GM19240 (cell line): ENCODE data around the gene IFT172.
"Not testable (repeated sequence)": the region's sequence is repeated elsewhere in the genome, so short reads cannot be mapped to it uniquely, and the experiment has no call there.

Source experiments
- DNase-seq: peaks from one replicate; pipeline ENCODE4 v3.0.0; 2011; ENCODE audit warnings: low spot score; ENCODE audit not compliant: insufficient read length

The IFT172 gene, protein sequence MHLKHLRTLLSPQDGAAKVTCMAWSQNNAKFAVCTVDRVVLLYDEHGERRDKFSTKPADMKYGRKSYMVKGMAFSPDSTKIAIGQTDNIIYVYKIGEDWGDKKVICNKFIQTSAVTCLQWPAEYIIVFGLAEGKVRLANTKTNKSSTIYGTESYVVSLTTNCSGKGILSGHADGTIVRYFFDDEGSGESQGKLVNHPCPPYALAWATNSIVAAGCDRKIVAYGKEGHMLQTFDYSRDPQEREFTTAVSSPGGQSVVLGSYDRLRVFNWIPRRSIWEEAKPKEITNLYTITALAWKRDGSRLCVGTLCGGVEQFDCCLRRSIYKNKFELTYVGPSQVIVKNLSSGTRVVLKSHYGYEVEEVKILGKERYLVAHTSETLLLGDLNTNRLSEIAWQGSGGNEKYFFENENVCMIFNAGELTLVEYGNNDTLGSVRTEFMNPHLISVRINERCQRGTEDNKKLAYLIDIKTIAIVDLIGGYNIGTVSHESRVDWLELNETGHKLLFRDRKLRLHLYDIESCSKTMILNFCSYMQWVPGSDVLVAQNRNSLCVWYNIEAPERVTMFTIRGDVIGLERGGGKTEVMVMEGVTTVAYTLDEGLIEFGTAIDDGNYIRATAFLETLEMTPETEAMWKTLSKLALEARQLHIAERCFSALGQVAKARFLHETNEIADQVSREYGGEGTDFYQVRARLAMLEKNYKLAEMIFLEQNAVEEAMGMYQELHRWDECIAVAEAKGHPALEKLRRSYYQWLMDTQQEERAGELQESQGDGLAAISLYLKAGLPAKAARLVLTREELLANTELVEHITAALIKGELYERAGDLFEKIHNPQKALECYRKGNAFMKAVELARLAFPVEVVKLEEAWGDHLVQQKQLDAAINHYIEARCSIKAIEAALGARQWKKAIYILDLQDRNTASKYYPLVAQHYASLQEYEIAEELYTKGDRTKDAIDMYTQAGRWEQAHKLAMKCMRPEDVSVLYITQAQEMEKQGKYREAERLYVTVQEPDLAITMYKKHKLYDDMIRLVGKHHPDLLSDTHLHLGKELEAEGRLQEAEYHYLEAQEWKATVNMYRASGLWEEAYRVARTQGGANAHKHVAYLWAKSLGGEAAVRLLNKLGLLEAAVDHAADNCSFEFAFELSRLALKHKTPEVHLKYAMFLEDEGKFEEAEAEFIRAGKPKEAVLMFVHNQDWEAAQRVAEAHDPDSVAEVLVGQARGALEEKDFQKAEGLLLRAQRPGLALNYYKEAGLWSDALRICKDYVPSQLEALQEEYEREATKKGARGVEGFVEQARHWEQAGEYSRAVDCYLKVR (N-terminal part only)

GRCh38 chr2:27489498-27490397 lies at the start of gene IFT172:
Gene IFT172, minus strand, starts transcription at chr2:27489743. Its CDS starts 90 bp downstream, at chr2:27489653.
- peak; percentile 97 for DNase-seq

DNA sequence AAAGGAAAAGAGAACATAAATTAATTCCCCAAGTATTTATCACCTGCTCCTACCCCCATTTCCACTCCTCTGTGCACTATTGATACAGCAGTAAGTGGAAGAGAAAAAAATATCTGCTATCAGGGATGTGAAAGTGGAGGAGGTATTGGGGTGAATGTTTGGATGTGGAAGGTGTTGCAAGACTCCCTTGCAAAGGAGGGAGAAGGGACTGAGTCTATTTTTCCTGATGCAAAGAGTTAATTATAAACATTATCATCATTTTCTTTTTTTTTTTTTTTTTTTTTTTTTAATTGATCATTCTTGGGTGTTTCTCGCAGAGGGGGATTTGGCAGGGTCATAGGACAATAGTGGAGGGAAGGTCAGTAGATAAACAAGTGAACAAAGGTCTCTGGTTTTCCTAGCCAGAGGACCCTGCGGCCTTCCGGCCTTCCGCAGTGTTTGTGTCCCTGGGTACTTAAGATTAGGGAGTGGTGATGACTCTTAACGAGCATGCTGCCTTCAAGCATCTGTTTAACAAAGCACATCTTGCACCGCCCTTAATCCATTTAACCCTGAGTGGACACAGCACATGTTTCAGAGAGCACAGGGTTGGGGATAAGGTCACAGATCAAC lies 49.4 kb upstream of the IFT172 start:
- DNase-seq, result not testable (repeated sequence)

- no peak for DNase-seq
Measured at GRCh38 chr2:27537287-27537686, 47.7 kb upstream of the IFT172 start.

- no peak for DNase-seq
Measured at GRCh38 chr2:27531983-27532382, 42.4 kb upstream of the IFT172 start.

DNA sequence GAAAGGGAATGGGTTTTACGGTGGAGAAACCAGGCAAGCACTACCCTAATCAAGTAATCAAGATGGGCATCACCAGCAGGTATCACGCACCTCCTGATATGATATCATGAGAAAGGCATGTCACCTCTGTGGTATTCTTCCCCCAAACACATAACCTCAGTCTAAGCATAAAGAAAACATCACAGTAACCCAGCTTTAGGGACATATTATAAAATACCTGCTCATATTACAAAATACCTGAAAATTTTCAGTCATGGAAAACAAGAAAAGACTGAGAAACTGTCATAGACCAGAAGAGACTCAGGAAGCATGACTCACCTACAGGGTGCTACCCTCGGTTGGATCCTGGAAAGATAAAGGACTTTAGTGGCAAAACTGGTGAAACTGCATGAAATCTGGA lies 37.6 kb upstream of the IFT172 start:
- DNase-seq, result no peak

- DNase-seq, result no peak
Measured at GRCh38 chr2:27522400-27522945, 32.9 kb upstream of the IFT172 start.

- no peak for DNase-seq
Measured at GRCh38 chr2:27520316-27520715, 30.8 kb upstream of the IFT172 start.

GRCh38 chr2:27518782-27519113 lies 29.2 kb upstream of the IFT172 start:
- no peak for DNase-seq

GRCh38 chr2:27518113-27518781 lies 28.7 kb upstream of the IFT172 start:
- DNase-seq, result no peak

DNA sequence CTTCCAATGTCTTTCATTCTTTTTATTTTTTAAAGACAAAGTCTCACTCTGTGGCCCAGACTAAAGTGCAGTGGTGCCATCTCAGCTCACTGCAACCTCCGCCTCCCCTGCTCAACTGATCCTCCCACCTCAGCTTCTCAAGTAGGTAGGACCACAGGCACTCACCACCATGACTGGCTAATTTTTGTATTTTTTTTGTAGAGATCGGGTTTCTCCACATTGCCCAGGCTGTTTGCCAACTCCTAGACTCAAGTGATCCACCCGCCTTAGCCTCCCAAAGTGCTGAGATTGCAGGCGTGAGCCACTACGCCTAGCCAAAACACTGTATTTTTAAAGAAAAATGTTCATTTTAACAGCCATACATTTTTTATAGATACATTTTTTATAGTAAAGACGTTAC lies 19.8 kb upstream of the IFT172 start:
- DNase-seq, result no peak

DNA sequence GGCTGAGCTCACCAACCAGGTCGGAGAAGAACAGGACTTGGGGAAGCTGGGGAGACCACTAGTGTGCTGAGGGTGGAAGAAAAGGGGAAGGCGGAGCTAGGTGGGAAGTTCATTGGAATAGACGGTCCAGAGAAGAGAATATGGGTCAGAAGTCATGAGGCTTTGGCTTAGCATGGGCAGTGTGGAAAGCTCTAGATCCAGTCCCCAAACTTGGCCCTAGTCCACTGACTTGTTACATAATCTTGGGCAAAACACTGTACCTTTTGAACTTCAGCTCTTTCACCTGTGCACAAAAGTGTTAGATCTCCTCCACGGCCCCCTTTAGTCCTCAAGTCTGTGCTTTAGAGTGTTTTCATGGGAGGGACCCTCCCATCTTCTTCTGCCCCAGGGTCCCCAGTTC lies 17.8 kb upstream of the IFT172 start:
- no peak for DNase-seq

DNA sequence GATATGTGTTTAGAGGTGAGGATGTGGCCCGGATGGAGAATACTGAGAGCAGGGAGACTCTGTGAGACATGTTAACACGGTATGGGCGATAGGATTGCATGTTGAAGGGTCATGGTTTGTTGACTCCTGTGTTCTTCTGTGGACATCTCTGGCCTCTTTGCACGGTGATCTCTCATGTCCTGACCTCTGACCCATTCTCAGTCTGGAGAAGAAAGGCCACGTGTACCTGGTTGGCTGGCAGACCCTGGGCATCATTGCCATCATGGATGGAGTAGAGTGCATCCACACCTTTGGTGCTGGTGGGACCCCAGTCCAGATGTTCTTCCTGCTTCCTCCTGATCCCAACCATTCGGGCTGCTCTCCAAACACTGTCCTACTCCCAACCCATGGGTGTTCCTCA lies 17.0 kb upstream of the IFT172 start:
- DNase-seq, result no peak

DNA sequence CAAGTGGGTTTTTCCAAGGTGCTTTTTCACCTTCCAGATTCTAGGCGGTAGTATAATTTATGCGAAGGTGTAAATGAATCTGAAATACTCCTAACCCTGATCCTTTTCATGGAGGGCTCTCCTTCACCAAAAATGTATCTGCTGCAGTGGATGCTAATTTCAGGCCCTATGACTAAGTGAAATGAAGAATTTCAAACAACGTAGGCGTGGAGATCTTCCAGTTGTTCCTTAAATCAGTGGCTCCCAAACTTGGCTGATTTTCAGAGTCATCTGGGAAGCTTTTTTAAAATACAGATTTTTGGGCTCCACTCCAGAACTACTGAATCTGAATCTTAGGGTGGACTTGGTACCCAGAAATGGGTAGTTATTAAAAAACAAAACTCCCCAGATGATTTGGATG lies 12.6 kb upstream of the IFT172 start:
- no peak for DNase-seq

- no peak for DNase-seq
Measured at GRCh38 chr2:27501042-27501441, 11.5 kb upstream of the IFT172 start.

GRCh38 chr2:27498975-27499374 lies 9.4 kb upstream of the IFT172 start:
- no peak for DNase-seq

GRCh38 chr2:27497288-27497627 lies 7.7 kb upstream of the IFT172 start:
- no peak for DNase-seq

DNA sequence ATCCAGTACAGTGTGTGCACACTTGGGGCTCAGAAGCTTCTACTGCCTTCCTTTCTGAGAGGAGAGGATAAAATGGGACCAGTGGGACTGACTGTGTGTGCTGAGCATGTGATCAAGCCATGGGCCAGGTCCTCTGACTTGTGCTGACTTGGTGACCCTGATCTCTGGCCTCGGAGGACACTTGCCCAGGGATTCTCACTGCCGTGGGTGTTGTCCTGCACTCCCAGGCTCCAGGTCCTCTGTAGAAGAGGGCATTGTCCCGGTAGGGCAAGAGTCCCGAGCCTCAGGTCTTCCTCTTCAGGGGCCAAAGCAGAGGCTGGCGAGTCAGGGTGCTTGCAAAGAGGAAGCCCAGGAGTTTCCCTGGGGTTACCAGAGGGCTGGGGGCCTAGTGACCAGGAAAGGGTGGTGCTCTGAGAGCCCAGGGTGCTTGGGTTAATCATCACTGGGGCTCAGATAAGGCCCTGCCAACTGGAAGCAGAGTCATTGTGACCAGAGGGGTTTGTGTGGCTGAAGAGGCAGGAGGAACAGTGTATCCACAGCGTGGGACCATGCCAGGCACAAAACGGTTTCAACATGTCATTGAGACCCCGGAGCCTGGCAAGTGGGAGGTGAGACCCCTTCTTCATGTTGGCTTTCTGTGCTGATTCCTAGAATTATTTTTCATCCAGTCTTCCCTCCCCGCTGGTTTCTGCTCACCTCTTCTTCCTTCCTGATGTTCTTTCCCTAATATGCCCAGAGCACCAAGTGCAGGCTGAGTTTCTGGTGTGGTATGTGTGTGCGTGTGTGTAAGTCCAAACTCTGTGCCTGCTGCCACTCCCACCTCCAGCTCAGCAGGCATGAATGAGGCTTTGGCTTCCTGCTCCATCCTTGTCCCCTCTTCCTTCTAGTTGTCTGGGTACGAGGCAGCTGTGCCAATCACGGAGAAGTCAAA lies 7.1 kb upstream of the IFT172 start, which contains the start of gene GCKR:
Gene GCKR, plus strand, starts transcription at position 483 of the 931 bp plus-strand sequence. Its CDS starts 66 bp downstream, at position 549.
- no peak for DNase-seq

GRCh38 chr2:27495840-27496356 lies 6.4 kb upstream of the IFT172 start:
- no peak for DNase-seq
